Measurements from ENCODE around the gene MAGEC1. TPM values are rescaled to one million over a fixed set of nuclear protein-coding genes. Genes with fewer than 3 reads are reported as not detected.
"Not testable (repeated sequence)": the region's sequence is repeated elsewhere in the genome, so short reads cannot be mapped to it uniquely, and the experiment has no call there.

MAGEC1 gene, protein sequence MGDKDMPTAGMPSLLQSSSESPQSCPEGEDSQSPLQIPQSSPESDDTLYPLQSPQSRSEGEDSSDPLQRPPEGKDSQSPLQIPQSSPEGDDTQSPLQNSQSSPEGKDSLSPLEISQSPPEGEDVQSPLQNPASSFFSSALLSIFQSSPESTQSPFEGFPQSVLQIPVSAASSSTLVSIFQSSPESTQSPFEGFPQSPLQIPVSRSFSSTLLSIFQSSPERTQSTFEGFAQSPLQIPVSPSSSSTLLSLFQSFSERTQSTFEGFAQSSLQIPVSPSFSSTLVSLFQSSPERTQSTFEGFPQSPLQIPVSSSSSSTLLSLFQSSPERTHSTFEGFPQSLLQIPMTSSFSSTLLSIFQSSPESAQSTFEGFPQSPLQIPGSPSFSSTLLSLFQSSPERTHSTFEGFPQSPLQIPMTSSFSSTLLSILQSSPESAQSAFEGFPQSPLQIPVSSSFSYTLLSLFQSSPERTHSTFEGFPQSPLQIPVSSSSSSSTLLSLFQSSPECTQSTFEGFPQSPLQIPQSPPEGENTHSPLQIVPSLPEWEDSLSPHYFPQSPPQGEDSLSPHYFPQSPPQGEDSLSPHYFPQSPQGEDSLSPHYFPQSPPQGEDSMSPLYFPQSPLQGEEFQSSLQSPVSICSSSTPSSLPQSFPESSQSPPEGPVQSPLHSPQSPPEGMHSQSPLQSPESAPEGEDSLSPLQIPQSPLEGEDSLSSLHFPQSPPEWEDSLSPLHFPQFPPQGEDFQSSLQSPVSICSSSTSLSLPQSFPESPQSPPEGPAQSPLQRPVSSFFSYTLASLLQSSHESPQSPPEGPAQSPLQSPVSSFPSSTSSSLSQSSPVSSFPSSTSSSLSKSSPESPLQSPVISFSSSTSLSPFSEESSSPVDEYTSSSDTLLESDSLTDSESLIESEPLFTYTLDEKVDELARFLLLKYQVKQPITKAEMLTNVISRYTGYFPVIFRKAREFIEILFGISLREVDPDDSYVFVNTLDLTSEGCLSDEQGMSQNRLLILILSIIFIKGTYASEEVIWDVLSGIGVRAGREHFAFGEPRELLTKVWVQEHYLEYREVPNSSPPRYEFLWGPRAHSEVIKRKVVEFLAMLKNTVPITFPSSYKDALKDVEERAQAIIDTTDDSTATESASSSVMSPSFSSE
- polyA plus RNA-seq (ENCODE audit: insufficient read length in 3 of 3), result not detected
- long read RNA-seq, donor 1, result 0 reads
- long read RNA-seq, donor 2, result 0 reads
- long read RNA-seq, donor 3, result 0 reads
- long read RNA-seq, donor 4, result 0 reads
- long read RNA-seq, donor 5, result 0 reads
- long read RNA-seq, donor 6, result 0 reads
- long read RNA-seq, donor 7, result 0 reads
- long read RNA-seq, donor 8, result 0 reads
- long read RNA-seq, donor 9, result 0 reads
- long read RNA-seq, donor 10, result 0 reads
- long read RNA-seq, donor 11, result 0 reads
- long read RNA-seq, donor 12, result 0 reads
- long read RNA-seq, donor 13, result 0 reads
- long read RNA-seq, donor 14, result 0 reads
- long read RNA-seq, donor 15, result 0 reads
- long read RNA-seq, donor 16, result 0 reads

GRCh38 chrX:141903400-141904155 is at the start of gene MAGEC1:
Gene MAGEC1 (plus strand): TSS chrX:141903894. CDS start chrX:141905073, 1,179 bp downstream.
- no peak for DNase-seq

- no peak for DNase-seq
These were observed 46.2 kb upstream of the MAGEC1 start for GRCh38 chrX:141857479-141857878.

DNA sequence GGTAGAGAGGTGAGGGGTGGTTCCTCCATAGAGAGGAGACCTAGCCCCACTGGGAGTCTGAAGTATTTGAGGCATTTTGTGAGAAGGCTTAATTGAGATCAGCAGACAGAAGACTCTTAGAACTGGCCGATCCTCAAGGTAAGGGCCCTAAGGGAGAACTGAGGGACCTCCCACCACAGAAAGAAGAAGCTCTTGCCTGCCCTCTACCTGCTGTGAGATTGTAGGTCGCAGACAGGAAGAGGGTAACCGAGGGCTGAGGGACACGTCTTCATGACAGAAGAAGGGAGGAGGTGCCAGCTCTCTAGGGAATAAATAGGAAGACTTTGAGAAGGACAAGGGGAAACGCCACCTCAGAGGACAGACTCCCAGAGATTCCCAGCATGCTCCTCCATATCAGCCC is 24.1 kb upstream of the MAGEC1 start:
- no peak for DNase-seq

GRCh38 chrX:141888811-141889210 is 14.9 kb upstream of the MAGEC1 start:
- DNase-seq, result not testable (repeated sequence)

DNA sequence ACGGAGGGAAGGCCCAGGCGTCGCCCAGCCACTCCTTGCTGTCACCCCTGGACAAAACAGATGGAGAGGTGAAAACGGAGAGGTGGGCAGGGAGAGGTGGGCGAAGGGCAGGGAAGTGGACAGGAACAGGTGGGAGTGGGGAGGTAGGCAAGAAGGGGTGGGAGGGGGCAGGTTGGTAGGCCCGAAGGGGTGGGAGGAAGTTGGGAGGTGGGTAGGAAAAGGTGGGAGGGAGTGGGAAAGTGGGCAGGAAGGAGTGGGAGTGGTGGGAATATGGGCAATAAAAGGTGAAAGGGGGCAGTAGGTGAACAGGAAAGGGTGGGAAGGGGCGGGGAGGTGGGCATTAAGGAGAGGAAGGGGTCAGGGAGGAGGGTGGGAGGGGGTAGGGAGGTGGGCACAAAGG is 9.0 kb upstream of the MAGEC1 start:
- no peak for DNase-seq

GRCh38 chrX:141897690-141898089 is 6.0 kb upstream of the MAGEC1 start:
- no peak for DNase-seq

- no peak for DNase-seq
These were observed 1.3 kb upstream of the MAGEC1 start for GRCh38 chrX:141902366-141902765.

GRCh38 chrX:141904262-141904661 is 568 bp downstream of the MAGEC1 start:
- no peak for DNase-seq

- DNase-seq, result no peak
These were observed 14.1 kb downstream of the MAGEC1 start for GRCh38 chrX:141917801-141918200.

- no peak for DNase-seq
These were observed 20.6 kb downstream of the MAGEC1 start for GRCh38 chrX:141924293-141924692.

DNA sequence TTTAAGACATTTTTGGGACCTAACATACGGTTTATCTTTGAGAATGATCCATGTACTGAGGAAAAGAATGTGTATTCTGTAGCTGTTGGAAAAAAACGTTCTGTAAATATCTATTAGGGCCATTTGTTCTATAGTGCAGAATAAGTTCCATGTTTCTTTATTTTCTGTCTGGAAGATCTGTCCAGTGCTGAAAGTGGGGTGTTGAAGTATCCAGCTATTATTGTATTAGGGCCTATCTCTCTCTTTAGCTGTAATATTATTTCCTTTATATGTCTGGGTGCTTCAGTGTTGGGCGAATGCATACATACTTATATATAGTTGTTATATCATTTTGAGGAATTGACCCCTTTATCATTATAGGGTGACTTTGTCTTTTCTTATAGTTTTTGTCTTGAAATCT is 24.7 kb downstream of the MAGEC1 start:
- DNase-seq, result no peak

DNA sequence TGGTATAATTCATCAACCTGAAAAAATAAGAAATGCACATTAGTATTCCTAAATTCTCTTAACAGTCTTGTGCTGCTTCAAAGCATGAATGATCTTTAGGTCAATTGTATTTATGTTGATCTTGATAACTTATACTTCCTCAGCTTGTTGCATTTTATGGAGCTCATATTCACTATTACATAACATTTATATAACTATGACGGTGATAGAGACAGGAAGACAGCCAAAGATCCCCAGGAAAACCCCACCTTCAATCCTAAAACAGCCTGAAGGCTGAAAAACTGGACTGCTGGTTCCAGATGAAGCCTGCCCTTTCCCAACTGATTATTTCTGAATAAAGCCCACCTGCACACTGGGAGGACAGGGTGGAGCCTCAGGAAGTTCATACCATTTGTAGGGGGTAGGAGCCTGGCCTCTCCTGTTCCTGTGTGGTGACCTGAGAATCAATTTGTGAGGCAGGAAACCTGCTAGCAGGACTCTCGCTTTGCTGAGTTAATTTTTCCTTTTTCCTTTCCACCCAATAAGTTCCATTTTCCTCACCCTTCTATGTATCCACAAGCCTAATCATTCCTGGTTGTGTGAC is 30.5 kb downstream of the MAGEC1 start:
- DNase-seq, result no peak

DNA sequence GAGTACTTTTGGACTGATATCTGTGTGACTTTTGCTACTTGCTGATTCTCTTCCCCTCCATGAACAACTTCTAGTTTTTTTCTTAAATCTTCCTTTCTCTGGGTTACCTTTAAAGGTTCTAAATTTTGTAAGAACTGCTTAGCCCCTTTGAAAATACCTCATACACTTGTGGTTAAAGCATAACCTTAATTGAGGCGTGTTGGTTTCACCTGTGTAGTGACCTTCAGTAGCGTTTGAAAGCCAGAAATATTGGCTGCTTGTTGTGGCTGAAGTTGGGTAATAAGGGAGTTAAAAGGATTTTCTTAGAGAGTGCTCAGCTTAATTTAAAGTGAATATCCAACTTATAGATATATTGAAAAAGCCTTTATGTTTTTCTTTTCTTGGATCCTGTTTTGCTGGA is 32.0 kb downstream of the MAGEC1 start:
- no peak for DNase-seq

DNA sequence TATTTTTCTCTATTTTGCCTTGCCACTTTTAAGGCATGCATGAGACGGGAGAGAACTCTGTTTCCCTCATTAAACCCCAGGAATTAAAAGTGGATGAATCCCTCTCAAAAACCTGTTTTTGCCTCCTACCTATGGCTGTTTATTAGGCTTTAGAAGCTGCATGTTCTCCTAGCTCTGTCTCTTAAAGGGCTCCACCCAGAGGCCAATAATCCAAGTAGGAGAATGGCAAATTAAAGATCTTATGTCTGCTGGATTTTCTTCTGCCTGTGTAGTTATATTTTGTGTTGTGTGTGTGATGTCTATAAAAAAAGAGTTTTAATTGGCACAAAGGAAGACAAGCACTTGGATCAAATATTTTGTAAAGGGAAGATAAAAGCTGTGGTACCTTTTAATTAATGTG is 32.4 kb downstream of the MAGEC1 start:
- no peak for DNase-seq

- no peak for DNase-seq
These were observed 37.5 kb downstream of the MAGEC1 start for GRCh38 chrX:141941234-141941633.

- DNase-seq, result no peak
These were observed 41.7 kb downstream of the MAGEC1 start for GRCh38 chrX:141945426-141945825.

GRCh38 chrX:141947350-141947749 is 43.7 kb downstream of the MAGEC1 start:
- no peak for DNase-seq

GRCh38 chrX:141952603-141953002 is 48.9 kb downstream of the MAGEC1 start:
- DNase-seq, result no peak

DNA sequence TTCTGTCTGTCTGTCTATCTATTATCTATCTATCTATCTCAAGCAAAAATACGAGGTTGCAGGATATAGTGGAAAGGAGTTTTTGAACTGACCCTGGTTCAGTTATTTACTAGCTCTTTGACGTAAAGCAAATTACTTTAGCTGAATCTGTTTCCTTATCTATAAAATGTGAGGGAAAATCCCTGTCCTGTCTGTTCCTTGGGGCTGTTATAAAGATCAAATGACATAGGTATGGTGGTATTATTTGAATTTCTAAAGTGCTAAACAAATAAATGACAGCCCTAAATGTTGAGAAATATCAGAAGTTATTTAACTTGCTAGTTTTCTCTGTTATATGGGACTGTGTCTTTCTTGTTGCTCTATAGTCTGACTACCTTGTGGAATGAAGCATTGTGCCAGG is 55.0 kb downstream of the MAGEC1 start:
- DNase-seq, result no peak
